Measurements from ENCODE around the gene C2CD4A. TPM values are rescaled to one million over a fixed set of nuclear protein-coding genes. Genes with fewer than 3 reads are reported as not detected.

C2CD4A gene
- total RNA-seq, 2 donors from 2014 or later = not detected

- Mint-ChIP-seq H3K4me3 (no peak overlapping the region), H3K36me3 (ENCODE audit: low read depth) (peaks cover 2% of the 10 kb centered on the region), H3K9me3 (peaks cover 3% of the 10 kb centered on the region)
Measured at GRCh38 chr15:62050115-62050514, 16.7 kb upstream of the C2CD4A start.

GRCh38 chr15:62051166-62051565 is 15.6 kb upstream of the C2CD4A start:
- no peaks in the 10 kb centered on the region for H3K36me3 ChIP-seq (ENCODE audit: control insufficient read depth, insufficient read depth, low read length)
- H3K9ac ChIP-seq (ENCODE audit: extremely low read depth, low read length, poor library complexity, severe bottlenecking) = no peak overlapping the region
- H3K27me3 ChIP-seq (ENCODE audit: control insufficient read depth, insufficient read depth, low read length, poor library complexity, severe bottlenecking) = peaks cover 30% of the 10 kb centered on the region
- Mint-ChIP-seq H3K27me3 (ENCODE audit: insufficient read depth) (peaks cover 5% of the 10 kb centered on the region), H3K9me3 (peaks cover 3% of the 10 kb centered on the region), H3K36me3 (ENCODE audit: low read depth) (peaks cover 2% of the 10 kb centered on the region), H3K4me3 (no peak overlapping the region), H3K27ac (no peak overlapping the region), H3K4me1 (peaks cover 5% of the 10 kb centered on the region)
- no peak overlapping the region for H3K27ac ChIP-seq (ENCODE audit: low read depth, low read length)
- no peaks in the 10 kb centered on the region for H3K4me1 ChIP-seq (ENCODE audit: control insufficient read depth, insufficient read depth, low read length)
- DNase-seq = no peak
- no peaks in the 10 kb centered on the region for H3K9me3 ChIP-seq (ENCODE audit: control insufficient read depth, low read length)
- TF ChIP-seq CTCF (conservative IDR thresholded peaks at IDR 0.05) = no peak
- no peak overlapping the region for H3K4me3 ChIP-seq (ENCODE audit: low read length)
- 93 to 96% methylated on average over 3 to 4 of the region's 4 CpGs for WGBS, 2 experiments (ENCODE audit: insufficient coverage in 1 of 2, insufficient read length in 1 of 2)

More at GRCh38 chr15:62050115-62050514, 16.7 kb upstream of the C2CD4A start:
- Histone ChIP-seq H3K4me1 (ENCODE audit: control insufficient read depth, insufficient read depth, low read length) (no peaks in the 10 kb centered on the region), H3K36me3 (ENCODE audit: control insufficient read depth, insufficient read depth, low read length) (no peaks in the 10 kb centered on the region), H3K4me3 (ENCODE audit: low read length) (no peak overlapping the region), H3K9ac (ENCODE audit: extremely low read depth, low read length, poor library complexity, severe bottlenecking) (no peak overlapping the region), H3K9me3 (ENCODE audit: control insufficient read depth, low read length) (no peaks in the 10 kb centered on the region), H3K27me3 (ENCODE audit: control insufficient read depth, insufficient read depth, low read length, poor library complexity, severe bottlenecking) (peaks cover 30% of the 10 kb centered on the region), H3K27ac (ENCODE audit: low read depth, low read length) (no peak overlapping the region)
- Mint-ChIP-seq H3K27me3 (ENCODE audit: insufficient read depth) (peaks cover 5% of the 10 kb centered on the region), H3K4me1 (peaks cover 8% of the 10 kb centered on the region), H3K27ac (no peak overlapping the region)
- no peak for DNase-seq
- 80% methylated on average over 1 of the region's 1 CpG; no CpG with 5 or more reads in 1 of the 2 experiments for WGBS, 2 experiments (ENCODE audit: insufficient coverage in 1 of 2, insufficient read length in 1 of 2)
- TF ChIP-seq CTCF (conservative IDR thresholded peaks at IDR 0.05) = no peak

GRCh38 chr15:62052713-62053112 is 14.1 kb upstream of the C2CD4A start:
- TF ChIP-seq CTCF (conservative IDR thresholded peaks at IDR 0.05) = no peak
- Histone ChIP-seq H3K4me3 (ENCODE audit: low read length) (no peak overlapping the region), H3K4me1 (ENCODE audit: control insufficient read depth, insufficient read depth, low read length) (no peaks in the 10 kb centered on the region), H3K27ac (ENCODE audit: low read depth, low read length) (no peak overlapping the region), H3K27me3 (ENCODE audit: control insufficient read depth, insufficient read depth, low read length, poor library complexity, severe bottlenecking) (peaks cover 30% of the 10 kb centered on the region), H3K9ac (ENCODE audit: extremely low read depth, low read length, poor library complexity, severe bottlenecking) (no peak overlapping the region), H3K36me3 (ENCODE audit: control insufficient read depth, insufficient read depth, low read length) (no peaks in the 10 kb centered on the region), H3K9me3 (ENCODE audit: control insufficient read depth, low read length) (no peaks in the 10 kb centered on the region)
- peaks cover 3% of the 10 kb centered on the region for H3K9me3 Mint-ChIP-seq
- H3K27me3 Mint-ChIP-seq (ENCODE audit: insufficient read depth) = peaks cover 5% of the 10 kb centered on the region
- no peak overlapping the region for H3K27ac Mint-ChIP-seq
- no CpG with 5 or more reads among the region's 1 CpG for WGBS, 2 experiments (ENCODE audit: insufficient coverage in 1 of 2, insufficient read length in 1 of 2)
- H3K4me1 Mint-ChIP-seq = peaks cover 5% of the 10 kb centered on the region
- peaks cover 2% of the 10 kb centered on the region for H3K36me3 Mint-ChIP-seq (ENCODE audit: low read depth)
- DNase-seq = no peak
- H3K4me3 Mint-ChIP-seq = no peak overlapping the region
